Transverse colon (tissue), 4 donors: ENCODE results near the gene KRTAP10-1. TPM values are rescaled to one million over a fixed set of nuclear protein-coding genes. Genes with fewer than 3 reads are reported as not detected.
A peak's percentile ranks its signal among the peaks of the same experiment; 100 is the strongest.

ENCODE experiments used
- DNase-seq: peaks from one replicate; pipeline ENCODE4 v3.0.0-alpha.2; 2019
- H3K27ac ChIP-seq, 4 donors: fragments of 200-600 bp; sonication (generic); 2 replicates each; pipeline ENCODE4 v1.5.1; 2016 to 2018; ENCODE audit warnings: inconsistent platforms in 4 of 4
- H3K27me3 ChIP-seq: fragments of 200-600 bp; sonication (generic); 2 replicates; pipeline ENCODE4 v1.5.1; 2017; ENCODE audit warnings: inconsistent platforms
- H3K36me3 ChIP-seq, 4 donors: fragments of 200-600 bp; sonication (generic); 2 replicates each; pipeline ENCODE4 v1.5.1; 2017 to 2019; ENCODE audit warnings: inconsistent platforms in 4 of 4
- H3K4me1 ChIP-seq, 4 donors: fragments of 200-600 bp; sonication (generic); 2 replicates each; pipeline ENCODE4 v1.5.1; 2017 to 2020; ENCODE audit warnings: inconsistent platforms in 4 of 4
- H3K4me3 ChIP-seq, 4 donors: fragments of 200-600 bp; sonication (generic); 1 replicate in 1 of 4; 2 replicates in 3 of 4; pipeline versions ENCODE4 v1.5.1 to v1.6.1; 2017 to 2019; ENCODE audit warnings: inconsistent platforms in 4 of 4
- H3K9me3 ChIP-seq, 2 donors: fragments of 200-600 bp; sonication (generic); 2 replicates each; pipeline ENCODE4 v1.5.1; 2017 to 2019; ENCODE audit warnings: inconsistent platforms in 2 of 2
- EP300 ChIP-seq: sonication (generic); formaldehyde crosslinking; IDR thresholded peaks from one replicate; pipeline ENCODE4 v1.6.1; 2017; ENCODE audit warnings: antibody characterized with exemption, low read depth
- POLR2A ChIP-seq: fragments of 450-650 bp; IDR thresholded peaks from one replicate; pipeline ENCODE4 v1.6.1; 2016; ENCODE audit warnings: antibody characterized with exemption, mild to moderate bottlenecking, moderate library complexity
- POLR2AphosphoS5 ChIP-seq, 3 donors: sonication (generic); formaldehyde crosslinking; IDR thresholded peaks; one replicate each; pipeline ENCODE4 v1.6.1; 2016; ENCODE audit warnings: antibody characterized with exemption in 3 of 3
- WGBS, 2 donors: methylation state at CpG; one replicate each; pipeline ENCODE4 v1.1.5; 2018; ENCODE audit warnings: low coverage in 1 of 2; 5-methylcytosine and 5-hydroxymethylcytosine counted together
- in situ Hi-C, 4 donors: fragments of 200-750 bp; cut with MboI; loops; one replicate each; pipeline versions ENCODE4 v1.15.0 to v1.15.1; 2017; ENCODE audit warnings: low sequenced_read_pairs in 3 of 4, low pct_ligation_motif_present in 1 of 4, low pct_unique_long_range_greater_than_20kb in 1 of 4
- intact Hi-C: fragments of 100-400 bp; cut with DNase I; formaldehyde crosslinking; loops from one replicate; pipeline ENCODE4 v1.15.1; 2023; ENCODE audit warnings: low total_unique reads
- total RNA-seq, 4 donors: library from RNA; depleted of rRNA; stranded (reverse); fragments of >200 nt; gene quantifications; one replicate each; pipeline ENCODE4 v1.1.0, GENCODE V29; 2016
- TF ChIP-seq, protein P1 (sequence below), 5 experiments: fragments of 200-600 bp in 3 of 5; fragments of 450-650 bp in 2 of 5; sonication (generic) in 3 of 5; IDR thresholded peaks; 1 replicate in 2 of 5; 2 replicates in 3 of 5; pipeline ENCODE4 v1.5.1; 2016 to 2017; ENCODE audit warnings: antibody characterized with exemption in 5 of 5, inconsistent platforms in 3 of 5, mild to moderate bottlenecking in 2 of 5, moderate library complexity in 1 of 5

The KRTAP10-1 gene
- total RNA-seq, 4 donors from 2014 or later = not detected

- H3K9me3 ChIP-seq = no peaks in the 10 kb centered on the region
- in situ Hi-C loops = loop anchor here in 1 of 4 donors (25.0 kb wide), 1 partner anchor 264 kb away; no protein-coding TSS in a partner anchor
These were observed 16.2 kb downstream of the KRTAP10-1 start for GRCh38 chr21:44523567-44524413.

DNA sequence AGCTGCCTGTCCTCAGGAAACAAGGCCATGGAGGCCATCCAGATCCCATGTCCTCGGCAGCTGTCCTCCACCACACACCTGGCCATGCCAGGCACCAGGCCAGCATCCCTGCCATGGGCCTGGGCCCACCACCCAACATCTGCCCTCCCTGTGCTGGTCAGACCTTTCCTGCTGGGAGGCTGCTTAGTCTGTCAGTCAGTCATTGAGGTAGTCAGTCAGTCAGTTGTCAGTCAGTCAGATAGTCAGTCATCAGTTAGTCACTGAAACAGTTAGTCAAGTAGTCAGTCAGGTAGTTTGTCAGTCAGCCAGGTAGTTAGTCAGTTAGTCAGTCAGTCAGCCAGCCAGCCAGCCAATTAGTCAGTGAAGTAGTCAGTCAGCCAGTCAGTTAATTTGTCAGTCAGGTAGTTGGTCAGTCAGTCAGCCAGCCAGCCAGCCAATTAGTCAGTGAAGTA, 17.2 kb downstream of the KRTAP10-1 start:
- no peaks in the 10 kb centered on the region for H3K36me3 ChIP-seq
- no peak overlapping the region for H3K27ac ChIP-seq
- no peaks in the 10 kb centered on the region for H3K4me1 ChIP-seq
- TF ChIP-seq, protein P1, sequence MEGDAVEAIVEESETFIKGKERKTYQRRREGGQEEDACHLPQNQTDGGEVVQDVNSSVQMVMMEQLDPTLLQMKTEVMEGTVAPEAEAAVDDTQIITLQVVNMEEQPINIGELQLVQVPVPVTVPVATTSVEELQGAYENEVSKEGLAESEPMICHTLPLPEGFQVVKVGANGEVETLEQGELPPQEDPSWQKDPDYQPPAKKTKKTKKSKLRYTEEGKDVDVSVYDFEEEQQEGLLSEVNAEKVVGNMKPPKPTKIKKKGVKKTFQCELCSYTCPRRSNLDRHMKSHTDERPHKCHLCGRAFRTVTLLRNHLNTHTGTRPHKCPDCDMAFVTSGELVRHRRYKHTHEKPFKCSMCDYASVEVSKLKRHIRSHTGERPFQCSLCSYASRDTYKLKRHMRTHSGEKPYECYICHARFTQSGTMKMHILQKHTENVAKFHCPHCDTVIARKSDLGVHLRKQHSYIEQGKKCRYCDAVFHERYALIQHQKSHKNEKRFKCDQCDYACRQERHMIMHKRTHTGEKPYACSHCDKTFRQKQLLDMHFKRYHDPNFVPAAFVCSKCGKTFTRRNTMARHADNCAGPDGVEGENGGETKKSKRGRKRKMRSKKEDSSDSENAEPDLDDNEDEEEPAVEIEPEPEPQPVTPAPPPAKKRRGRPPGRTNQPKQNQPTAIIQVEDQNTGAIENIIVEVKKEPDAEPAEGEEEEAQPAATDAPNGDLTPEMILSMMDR (IDR thresholded peaks at IDR 0.05) = no peak
- TF ChIP-seq POLR2AphosphoS5 (IDR thresholded peaks at IDR 0.05) = no peak
- no peak for TF ChIP-seq POLR2A
- DNase-seq = no peak
- no peaks in the 10 kb centered on the region for H3K27me3 ChIP-seq
- 71% methylated on average over 1 of the region's 1 CpG; no CpG with 5 or more reads in 1 of the 2 donors for WGBS, 2 donors
- in situ Hi-C loops = loop anchor here in 1 of 4 donors (25.0 kb wide), 1 partner anchor 265 kb away; no protein-coding TSS in a partner anchor
- no peaks in the 10 kb centered on the region for H3K9me3 ChIP-seq
- intact Hi-C loops = no loop called here
- H3K4me3 ChIP-seq = no peak overlapping the region

More at GRCh38 chr21:44523567-44524413, 16.2 kb downstream of the KRTAP10-1 start:
- Histone ChIP-seq H3K4me1 (no peaks in the 10 kb centered on the region), H3K27ac (no peak overlapping the region), H3K27me3 (no peaks in the 10 kb centered on the region), H3K4me3 (no peak overlapping the region), H3K36me3 (no peaks in the 10 kb centered on the region)
- WGBS, 2 donors = 88% methylated on average over 1 of the region's 1 CpG; no CpG with 5 or more reads in 1 of the 2 donors
- no peak for DNase-seq
- TF ChIP-seq POLR2A = no peak
- TF ChIP-seq, protein P1 (IDR thresholded peaks at IDR 0.05) = no peak
- TF ChIP-seq EP300 = no peak
- TF ChIP-seq POLR2AphosphoS5 (IDR thresholded peaks at IDR 0.05) = no peak
- intact Hi-C loops = no loop called here

GRCh38 chr21:44521928-44522752, 17.9 kb downstream of the KRTAP10-1 start:
- WGBS, 2 donors = 88 to 89% methylated on average over 5 to 33 of the region's 33 CpGs
- H3K4me3 ChIP-seq = no peak overlapping the region
- intact Hi-C loops (no loop called here), in situ Hi-C loops (loop anchor here in 1 of 4 donors (25.0 kb wide), 1 partner anchor 265 kb away; no protein-coding TSS in a partner anchor)
- no peak overlapping the region for H3K27ac ChIP-seq
- peak; percentile 2 for DNase-seq
- no peaks in the 10 kb centered on the region for H3K36me3 ChIP-seq
- H3K4me1 ChIP-seq = no peaks in the 10 kb centered on the region
- TF ChIP-seq POLR2A = no peak
- TF ChIP-seq, protein P1 (IDR thresholded peaks at IDR 0.05) = no peak
- no peak for TF ChIP-seq POLR2AphosphoS5 (IDR thresholded peaks at IDR 0.05)
- no peak for TF ChIP-seq EP300
- no peaks in the 10 kb centered on the region for H3K9me3 ChIP-seq
- no peaks in the 10 kb centered on the region for H3K27me3 ChIP-seq
